Stimulated activated CD4-positive, alpha-beta T cell treated with anti-CD3 and anti-CD28 coated beads, Interleukin-15, amount 100 ng/mL, for 24 hours (primary cell): Measurements from ENCODE around the gene ARMH2.
"Not testable (repeated sequence)": the region's sequence is repeated elsewhere in the genome, so short reads cannot be mapped to it uniquely, and the experiment has no call there.

Experiments
- DNase-seq: peaks from one replicate; pipeline ENCODE4 v3.0.0-alpha.2; 2020

Gene ARMH2

GRCh38 chr6:24809728-24810127, 11.0 kb upstream of the ARMH2 start:
- DNase-seq = no peak

GRCh38 chr6:24807584-24807983, 8.9 kb upstream of the ARMH2 start:
- no peak for DNase-seq

- DNase-seq = no peak
These were observed 3.7 kb upstream of the ARMH2 start for GRCh38 chr6:24802271-24803059.

GRCh38 chr6:24799541-24799915, 811 bp upstream of the ARMH2 start:
- no peak for DNase-seq

GRCh38 chr6:24797596-24798216, 1.0 kb downstream of the ARMH2 start:
- no peak for DNase-seq

- peak; percentile 45 for DNase-seq
These were observed 2.0 kb downstream of the ARMH2 start for GRCh38 chr6:24796616-24797290.

GRCh38 chr6:24795106-24795505, 3.6 kb downstream of the ARMH2 start:
- no peak for DNase-seq

- DNase-seq = peak; percentile 32
These were observed 10.6 kb downstream of the ARMH2 start for GRCh38 chr6:24788031-24788665.

- no peak for DNase-seq
These were observed 18.5 kb downstream of the ARMH2 start for GRCh38 chr6:24780206-24780605.

GRCh38 chr6:24779416-24780016, 19.2 kb downstream of the ARMH2 start:
- no peak for DNase-seq

GRCh38 chr6:24778878-24779277, 19.8 kb downstream of the ARMH2 start:
- DNase-seq = no peak

- DNase-seq = no peak
These were observed 20.6 kb downstream of the ARMH2 start for GRCh38 chr6:24778121-24778520.

- no peak for DNase-seq
These were observed 21.5 kb downstream of the ARMH2 start for GRCh38 chr6:24777227-24777626.

GRCh38 chr6:24775520-24776058, 23.1 kb downstream of the ARMH2 start:
- DNase-seq = peak; percentile 60

GRCh38 chr6:24774696-24775519, 23.8 kb downstream of the ARMH2 start, which contains the start of gene GMNN:
GMNN (plus strand) TSS chr6:24774937; CDS start chr6:24777247, 2,310 bp downstream.
- peak; percentile 100 for DNase-seq

- no peak for DNase-seq
These were observed 30.4 kb downstream of the ARMH2 start for GRCh38 chr6:24768361-24768760.

GRCh38 chr6:24766680-24767462, 31.8 kb downstream of the ARMH2 start:
- DNase-seq = no peak

- not testable (repeated sequence) for DNase-seq
These were observed 32.7 kb downstream of the ARMH2 start for GRCh38 chr6:24765968-24766367.

GRCh38 chr6:24764833-24765828, 33.6 kb downstream of the ARMH2 start:
- DNase-seq = not testable (repeated sequence)

- DNase-seq = no peak
These were observed 35.1 kb downstream of the ARMH2 start for GRCh38 chr6:24763578-24763977.
